Keratinocyte (primary cell): ENCODE results near the gene GNG2. TPM values are rescaled to one million over a fixed set of nuclear protein-coding genes. Genes with fewer than 3 reads are reported as not detected.

Source experiments
- DNase-seq: peaks from one replicate; pipeline ENCODE4 v3.0.0-alpha.2; 2011; ENCODE audit warnings: low read depth, missing footprints, low spot score
- FAIRE-seq: peaks from 2 replicates; lab custom pipeline; 2011; peaks lifted over from hg19 to GRCh38; lab: Jason Lieb, UNC
- H2AFZ ChIP-seq: 2 replicates; pipeline ENCODE4 v1.6.0; 2012; ENCODE audit warnings: low read length, control low read depth, inconsistent platforms; ENCODE audit not compliant: control insufficient read depth
- H3K27ac ChIP-seq: 2 replicates; pipeline ENCODE4 v1.5.1; 2011; ENCODE audit warnings: low read length; ENCODE audit not compliant: control insufficient read depth, insufficient read depth
- H3K27me3 ChIP-seq: 3 replicates; pipeline ENCODE4 v1.6.0; 2011; ENCODE audit warnings: low read length; ENCODE audit not compliant: control insufficient read depth, insufficient read depth; ENCODE audit errors: extremely low read depth
- H3K36me3 ChIP-seq, 2 experiments: 2 replicates in 1 of 2; 3 replicates in 1 of 2; pipeline ENCODE4 v1.5.1; 2011; ENCODE audit warnings: low read length in 2 of 2, mild to moderate bottlenecking in 1 of 2; ENCODE audit not compliant: control insufficient read depth in 2 of 2, insufficient read depth in 2 of 2; ENCODE audit errors: extremely low read depth in 1 of 2
- H3K4me1 ChIP-seq: 3 replicates; pipeline ENCODE4 v1.5.1; 2011; ENCODE audit warnings: low read length; ENCODE audit not compliant: control insufficient read depth, insufficient read depth; ENCODE audit errors: extremely low read depth
- H3K4me2 ChIP-seq: 3 replicates; pipeline ENCODE4 v1.6.0; 2011; ENCODE audit warnings: low read depth, low read length; ENCODE audit not compliant: control insufficient read depth, insufficient read depth; ENCODE audit errors: extremely low read depth
- H3K4me3 ChIP-seq, 3 experiments: fragments of 200-600 bp in 1 of 3; sonication (generic) in 1 of 3; 2 replicates in 2 of 3; 3 replicates in 1 of 3; pipeline ENCODE4 v1.5.1; 2011 to 2016; ENCODE audit warnings: low read length in 3 of 3, mild to moderate bottlenecking in 3 of 3, control low read depth in 2 of 3, inconsistent platforms in 1 of 3, low read depth in 1 of 3, mixed read lengths in 1 of 3, mixed run types in 1 of 3, moderate library complexity in 1 of 3; ENCODE audit not compliant: control insufficient read depth in 2 of 3, insufficient read depth in 2 of 3; ENCODE audit errors: extremely low read depth in 1 of 3
- H3K79me2 ChIP-seq: 2 replicates; pipeline ENCODE4 v1.6.0; 2012; ENCODE audit warnings: low read length; ENCODE audit not compliant: control insufficient read depth, insufficient read depth
- H3K9ac ChIP-seq: 3 replicates; pipeline ENCODE4 v1.6.0; 2011; ENCODE audit warnings: low read length; ENCODE audit not compliant: control insufficient read depth, insufficient read depth; ENCODE audit errors: extremely low read depth
- H3K9me1 ChIP-seq: 3 replicates; pipeline ENCODE4 v1.6.0; 2011; ENCODE audit warnings: low read length; ENCODE audit not compliant: control insufficient read depth, insufficient read depth; ENCODE audit errors: extremely low read depth
- H3K9me3 ChIP-seq: 2 replicates; pipeline ENCODE4 v1.5.1; 2012; ENCODE audit warnings: low read depth, low read length; ENCODE audit not compliant: control insufficient read depth
- H4K20me1 ChIP-seq: 3 replicates; pipeline ENCODE4 v1.6.0; 2011; ENCODE audit warnings: low read length; ENCODE audit not compliant: control insufficient read depth, insufficient read depth; ENCODE audit errors: extremely low read depth
- EZH2 ChIP-seq: IDR thresholded peaks from one replicate; pipeline ENCODE4 v1.6.1; 2012; ENCODE audit warnings: inconsistent platforms, mild to moderate bottlenecking, low read length, moderate library complexity
- dilution Hi-C: fragments of 300-500 bp; cut with MboI; formaldehyde crosslinking; loops from one replicate; pipeline ENCODE4 v1.7.0; 2020; ENCODE audit warnings: low sequenced_read_pairs; ENCODE audit not compliant: extremely low pct_ligation_motif_present
- polyA plus RNA-seq, 5 experiments: library from polyadenylated mRNA; depleted of rRNA in 3 of 5; stranded (reverse) in 3 of 5; stranded (forward) in 1 of 5; unstranded in 1 of 5; fragments of >200 nt; gene quantifications; 1 replicate in 1 of 5; 2 replicates in 3 of 5; 3 replicates in 1 of 5; pipeline versions ENCODE4 v1.2.1 to v1.2.3, GENCODE V29; 2011 to 2012; ENCODE audit warnings: missing spikeins in 2 of 5, low read depth in 1 of 5, low replicate concordance in 1 of 5
- TF ChIP-seq, protein P1 (sequence below), 3 experiments: IDR thresholded peaks in 1 of 3; conservative IDR thresholded peaks in 1 of 3; optimal IDR thresholded peaks in 1 of 3; 2 replicates in 2 of 3; 3 replicates in 1 of 3; pipeline versions ENCODE3 to v1.5.1; 2011; ENCODE audit warnings: low read length in 3 of 3, mild to moderate bottlenecking in 3 of 3, moderate library complexity in 2 of 3, control low read depth in 1 of 3, inconsistent platforms in 1 of 3; ENCODE audit not compliant: insufficient read depth in 2 of 3; ENCODE audit errors: extremely low read depth in 1 of 3

The GNG2 gene
- polyA plus RNA-seq, 1 donor (not counting 4 experiments of a cell fraction or from before 2014, with no cell fraction given): 0.28 TPM

DNA sequence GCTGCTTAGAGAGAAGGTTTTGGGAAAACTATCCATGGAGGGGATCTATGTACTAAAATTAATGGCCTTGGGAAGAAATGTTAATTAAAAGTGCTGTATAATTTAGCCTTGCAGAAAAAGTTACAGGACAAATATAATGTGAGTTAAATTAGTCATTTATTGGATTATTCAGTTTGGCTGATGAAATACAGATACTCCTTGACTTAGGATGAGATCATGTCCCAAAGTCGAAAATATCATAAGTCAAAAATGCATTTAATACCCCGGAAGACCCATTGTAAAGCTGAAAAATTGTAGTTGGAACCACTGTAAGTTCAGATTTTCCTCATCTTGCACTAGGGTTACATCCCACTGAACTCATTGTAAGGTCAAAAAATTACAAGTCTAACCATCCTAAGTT is 138.7 kb downstream of the GNG2 start:
- no peak overlapping the region for H3K4me3 ChIP-seq
- H4K20me1 ChIP-seq: no peaks in the 10 kb centered on the region
- H3K9me3 ChIP-seq: no peaks in the 10 kb centered on the region
- peaks cover 13 to 26% of the 10 kb centered on the region in 2 experiments for H3K36me3 ChIP-seq
- DNase-seq: no peak
- H3K27ac ChIP-seq: no peak overlapping the region
- TF ChIP-seq, protein P1, sequence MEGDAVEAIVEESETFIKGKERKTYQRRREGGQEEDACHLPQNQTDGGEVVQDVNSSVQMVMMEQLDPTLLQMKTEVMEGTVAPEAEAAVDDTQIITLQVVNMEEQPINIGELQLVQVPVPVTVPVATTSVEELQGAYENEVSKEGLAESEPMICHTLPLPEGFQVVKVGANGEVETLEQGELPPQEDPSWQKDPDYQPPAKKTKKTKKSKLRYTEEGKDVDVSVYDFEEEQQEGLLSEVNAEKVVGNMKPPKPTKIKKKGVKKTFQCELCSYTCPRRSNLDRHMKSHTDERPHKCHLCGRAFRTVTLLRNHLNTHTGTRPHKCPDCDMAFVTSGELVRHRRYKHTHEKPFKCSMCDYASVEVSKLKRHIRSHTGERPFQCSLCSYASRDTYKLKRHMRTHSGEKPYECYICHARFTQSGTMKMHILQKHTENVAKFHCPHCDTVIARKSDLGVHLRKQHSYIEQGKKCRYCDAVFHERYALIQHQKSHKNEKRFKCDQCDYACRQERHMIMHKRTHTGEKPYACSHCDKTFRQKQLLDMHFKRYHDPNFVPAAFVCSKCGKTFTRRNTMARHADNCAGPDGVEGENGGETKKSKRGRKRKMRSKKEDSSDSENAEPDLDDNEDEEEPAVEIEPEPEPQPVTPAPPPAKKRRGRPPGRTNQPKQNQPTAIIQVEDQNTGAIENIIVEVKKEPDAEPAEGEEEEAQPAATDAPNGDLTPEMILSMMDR (optimal IDR thresholded peaks at IDR 0.05 in 1 of 3, IDR thresholded peaks at IDR 0.05 in 1 of 3, conservative IDR thresholded peaks at IDR 0.05 in 1 of 3; ENCODE audit: extremely low read depth in 1 of 3, insufficient read depth in 2 of 3, low read length in 3 of 3): no peak
- no peak for TF ChIP-seq EZH2
- no peak overlapping the region for H2AFZ ChIP-seq
- dilution Hi-C loops: no loop called here
- no peaks in the 10 kb centered on the region for H3K4me1 ChIP-seq
- H3K4me2 ChIP-seq: no peak overlapping the region
- FAIRE-seq: no peak
- H3K9me1 ChIP-seq: no peaks in the 10 kb centered on the region
- peaks cover 18% of the 10 kb centered on the region for H3K79me2 ChIP-seq
- no peaks in the 10 kb centered on the region for H3K27me3 ChIP-seq
- H3K9ac ChIP-seq: no peak overlapping the region

DNA sequence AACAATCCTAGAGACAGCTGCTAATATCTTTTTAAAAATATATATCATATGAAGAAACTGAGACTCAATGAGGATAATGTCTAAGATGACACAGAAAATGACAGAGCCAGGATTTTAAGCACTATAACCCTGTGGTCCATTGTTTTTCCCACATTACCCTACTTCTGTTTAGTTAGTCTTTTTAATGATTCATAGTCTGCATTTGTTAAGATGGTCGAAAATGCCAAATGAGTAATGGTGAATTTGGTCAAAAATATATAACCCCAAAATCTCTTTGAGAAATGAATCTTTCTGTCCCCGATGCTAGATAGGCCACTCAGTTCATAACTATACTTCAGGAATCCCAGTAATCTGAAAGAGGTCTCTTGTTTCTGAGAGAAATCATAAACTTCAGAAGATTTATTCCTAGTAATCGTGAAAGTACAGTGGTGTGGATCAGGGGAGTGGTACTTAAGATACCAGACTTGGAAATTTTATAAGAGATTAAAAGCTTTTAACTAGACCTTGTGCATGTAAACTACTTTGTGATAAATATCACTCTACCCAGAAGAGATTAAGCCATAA is 139.7 kb downstream of the GNG2 start:
- no peak for FAIRE-seq
- H3K9me1 ChIP-seq: no peaks in the 10 kb centered on the region

More for the DNA sequence above, 139.7 kb downstream of the GNG2 start:
- Histone ChIP-seq H3K79me2 (peaks cover 9% of the 10 kb centered on the region), H3K9ac (no peak overlapping the region), H3K27me3 (no peaks in the 10 kb centered on the region), H4K20me1 (no peaks in the 10 kb centered on the region), H3K4me2 (no peak overlapping the region), H3K9me3 (no peaks in the 10 kb centered on the region), H3K36me3 (peaks cover 13 to 21% of the 10 kb centered on the region in 2 experiments), H2AFZ (no peak overlapping the region), H3K27ac (no peak overlapping the region), H3K4me3 (no peak overlapping the region), H3K4me1 (no peaks in the 10 kb centered on the region)
- dilution Hi-C loops: no loop called here
- DNase-seq: no peak
- TF ChIP-seq EZH2: no peak
- TF ChIP-seq, protein P1 (optimal IDR thresholded peaks at IDR 0.05 in 1 of 3, IDR thresholded peaks at IDR 0.05 in 1 of 3, conservative IDR thresholded peaks at IDR 0.05 in 1 of 3; ENCODE audit: extremely low read depth in 1 of 3, insufficient read depth in 2 of 3, low read length in 3 of 3): no peak
